ENCODE results near the gene PRRT3.
A peak's percentile ranks its signal among the peaks of the same experiment; 100 is the strongest.
"Not testable (repeated sequence)": the region's sequence is repeated elsewhere in the genome, so short reads cannot be mapped to it uniquely, and the experiment has no call there.

PRRT3 gene

GRCh38 chr3:9908286-9908685, 43.9 kb downstream of the PRRT3 start:
- Mint-ChIP-seq H3K27me3 (peaks cover 3% of the 10 kb centered on the region), H3K36me3 (ENCODE audit: low read depth) (no peaks in the 10 kb centered on the region), H3K9me3 (no peaks in the 10 kb centered on the region), H3K4me3 (no peak overlapping the region), H3K4me1 (ENCODE audit: low read depth) (peaks cover 36% of the 10 kb centered on the region), H3K27ac (no peak overlapping the region)
- intact Hi-C loops (cut with micrococcal nuclease) = no loop called here

GRCh38 chr3:9906480-9906879, 45.7 kb downstream of the PRRT3 start:
- Mint-ChIP-seq H3K9me3 (no peaks in the 10 kb centered on the region), H3K4me1 (ENCODE audit: low read depth) (peaks cover 40% of the 10 kb centered on the region), H3K4me3 (no peak overlapping the region), H3K36me3 (ENCODE audit: low read depth) (no peaks in the 10 kb centered on the region), H3K27ac (no peak overlapping the region), H3K27me3 (no peaks in the 10 kb centered on the region)
- intact Hi-C loops (cut with micrococcal nuclease) = no loop called here

GRCh38 chr3:9903904-9904303, 48.3 kb downstream of the PRRT3 start:
- Mint-ChIP-seq H3K36me3 (ENCODE audit: low read depth) (no peaks in the 10 kb centered on the region), H3K4me3 (no peak overlapping the region), H3K9me3 (no peaks in the 10 kb centered on the region), H3K27me3 (no peaks in the 10 kb centered on the region), H3K27ac (peak overlapping the region; percentile 26), H3K4me1 (ENCODE audit: low read depth) (peaks cover 30% of the 10 kb centered on the region)
- intact Hi-C loops (cut with micrococcal nuclease) = no loop called here

DNA sequence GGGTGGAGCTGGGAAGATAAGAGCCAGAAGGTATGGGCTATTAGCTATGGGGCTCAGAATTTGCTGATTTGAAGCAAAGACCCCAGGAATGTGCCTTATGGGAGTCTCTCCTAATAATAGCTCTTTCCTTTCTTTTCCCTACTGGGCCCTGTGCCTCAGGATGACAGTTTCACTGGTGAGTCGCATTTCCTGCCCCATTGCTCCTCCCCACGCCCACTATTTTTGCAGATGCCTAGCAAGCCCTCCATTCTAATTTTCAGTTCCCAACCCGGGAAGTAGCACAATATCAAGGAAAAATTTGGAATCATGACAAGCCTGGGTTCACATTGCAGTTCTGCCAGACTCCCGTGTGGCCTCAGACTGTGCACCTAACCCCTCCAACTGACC, 49.0 kb downstream of the PRRT3 start:
- Mint-ChIP-seq H3K36me3 (ENCODE audit: low read depth) (no peaks in the 10 kb centered on the region), H3K9me3 (no peaks in the 10 kb centered on the region), H3K4me3 (no peak overlapping the region), H3K4me1 (ENCODE audit: low read depth) (peaks cover 36% of the 10 kb centered on the region), H3K27ac (peak overlapping the region; percentile 26), H3K27me3 (no peaks in the 10 kb centered on the region)
- intact Hi-C loops (cut with micrococcal nuclease) = no loop called here

GRCh38 chr3:9902372-9903237, 49.6 kb downstream of the PRRT3 start, which contains the start of gene IL17RE:
Gene IL17RE, plus strand, starts transcription at chr3:9902848. Its CDS starts 85 bp downstream, at chr3:9902933.
- intact Hi-C loops (cut with micrococcal nuclease) = no loop called here
- H3K27ac Mint-ChIP-seq = peak within 1 kb of the TSS; percentile 26
- H3K36me3 Mint-ChIP-seq (ENCODE audit: low read depth) = no peaks in the 10 kb centered on the region
- H3K27me3 Mint-ChIP-seq = no peaks in the 10 kb centered on the region
- no peak within 1 kb of the TSS for H3K4me3 Mint-ChIP-seq
- no peaks in the 10 kb centered on the region for H3K9me3 Mint-ChIP-seq
- H3K4me1 Mint-ChIP-seq (ENCODE audit: low read depth) = peaks cover 40% of the 10 kb centered on the region

DNA sequence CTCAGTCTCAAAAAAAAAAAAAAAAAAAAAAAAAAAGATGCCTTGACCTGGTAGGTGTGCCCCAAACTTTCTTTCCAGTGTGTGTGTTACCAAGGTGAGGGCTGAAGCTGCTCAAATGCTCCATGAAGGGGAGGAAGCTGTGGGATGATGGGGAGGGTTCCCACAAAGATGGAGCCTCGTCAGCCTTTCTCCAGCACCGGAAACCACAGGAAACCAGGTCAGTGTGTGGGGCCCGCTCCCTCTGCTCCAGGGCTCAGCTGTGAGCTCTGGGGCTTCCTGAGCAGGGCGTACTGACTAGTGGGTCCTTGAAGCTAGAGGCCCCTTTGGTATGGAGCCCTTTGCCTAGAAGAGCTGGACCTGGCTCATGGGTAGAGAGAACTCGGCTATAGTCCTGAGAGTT, 50.2 kb downstream of the PRRT3 start:
- intact Hi-C loops (cut with micrococcal nuclease) = no loop called here
- no peaks in the 10 kb centered on the region for H3K9me3 Mint-ChIP-seq
- H3K27ac Mint-ChIP-seq = peak overlapping the region; percentile 16
- H3K4me1 Mint-ChIP-seq (ENCODE audit: low read depth) = peaks cover 40% of the 10 kb centered on the region
- no peaks in the 10 kb centered on the region for H3K36me3 Mint-ChIP-seq (ENCODE audit: low read depth)
- H3K27me3 Mint-ChIP-seq = no peaks in the 10 kb centered on the region
- H3K4me3 Mint-ChIP-seq = no peak overlapping the region

DNA sequence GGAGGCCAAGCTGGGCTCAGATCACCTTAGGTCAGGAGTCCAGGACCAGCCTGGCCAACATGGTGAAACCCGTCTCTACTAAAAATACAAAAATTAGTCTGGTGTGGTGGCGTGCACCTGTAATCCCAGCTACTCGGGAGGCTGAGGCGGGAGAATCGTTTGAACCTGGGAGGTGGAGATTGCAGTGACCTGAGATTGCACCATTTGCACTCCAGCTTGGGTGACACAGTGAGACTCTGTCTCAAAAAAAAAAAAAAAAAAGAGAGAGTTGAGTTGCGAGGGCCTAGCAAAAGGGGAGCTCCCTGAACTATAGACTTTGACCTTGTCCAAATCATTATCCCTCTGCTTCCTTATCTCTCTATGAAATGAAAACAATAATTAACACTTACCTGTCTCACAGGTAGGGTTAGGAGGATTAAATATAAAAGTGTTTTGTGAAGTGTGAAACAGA, 51.2 kb downstream of the PRRT3 start:
- intact Hi-C loops (cut with micrococcal nuclease); H3K9me3 Mint-ChIP-seq; H3K36me3 Mint-ChIP-seq (ENCODE audit: low read depth); H3K4me3 Mint-ChIP-seq; H3K27me3 Mint-ChIP-seq; H3K27ac Mint-ChIP-seq: not testable (repeated sequence)
- peaks cover 40% of the 10 kb centered on the region for H3K4me1 Mint-ChIP-seq (ENCODE audit: low read depth)

GRCh38 chr3:9899289-9899791, 52.9 kb downstream of the PRRT3 start:
- peaks cover 8% of the 10 kb centered on the region for H3K36me3 Mint-ChIP-seq (ENCODE audit: low read depth)

GRCh38 chr3:9898467-9899241, 53.6 kb downstream of the PRRT3 start:
- H3K4me1 Mint-ChIP-seq (ENCODE audit: low read depth) = peaks cover 37% of the 10 kb centered on the region
- intact Hi-C loops (cut with micrococcal nuclease) = no loop called here
- H3K27ac Mint-ChIP-seq = peak overlapping the region; percentile 52
- H3K9me3 Mint-ChIP-seq = no peaks in the 10 kb centered on the region
- no peaks in the 10 kb centered on the region for H3K27me3 Mint-ChIP-seq
- H3K36me3 Mint-ChIP-seq (ENCODE audit: low read depth) = peaks cover 8% of the 10 kb centered on the region
- no peak overlapping the region for H3K4me3 Mint-ChIP-seq

More at GRCh38 chr3:9899289-9899791, 52.9 kb downstream of the PRRT3 start:
- intact Hi-C loops (cut with micrococcal nuclease) = no loop called here
- Mint-ChIP-seq H3K4me3 (no peak overlapping the region), H3K27ac (peak overlapping the region; percentile 52), H3K27me3 (no peaks in the 10 kb centered on the region), H3K9me3 (no peaks in the 10 kb centered on the region), H3K4me1 (ENCODE audit: low read depth) (peaks cover 40% of the 10 kb centered on the region)

DNA sequence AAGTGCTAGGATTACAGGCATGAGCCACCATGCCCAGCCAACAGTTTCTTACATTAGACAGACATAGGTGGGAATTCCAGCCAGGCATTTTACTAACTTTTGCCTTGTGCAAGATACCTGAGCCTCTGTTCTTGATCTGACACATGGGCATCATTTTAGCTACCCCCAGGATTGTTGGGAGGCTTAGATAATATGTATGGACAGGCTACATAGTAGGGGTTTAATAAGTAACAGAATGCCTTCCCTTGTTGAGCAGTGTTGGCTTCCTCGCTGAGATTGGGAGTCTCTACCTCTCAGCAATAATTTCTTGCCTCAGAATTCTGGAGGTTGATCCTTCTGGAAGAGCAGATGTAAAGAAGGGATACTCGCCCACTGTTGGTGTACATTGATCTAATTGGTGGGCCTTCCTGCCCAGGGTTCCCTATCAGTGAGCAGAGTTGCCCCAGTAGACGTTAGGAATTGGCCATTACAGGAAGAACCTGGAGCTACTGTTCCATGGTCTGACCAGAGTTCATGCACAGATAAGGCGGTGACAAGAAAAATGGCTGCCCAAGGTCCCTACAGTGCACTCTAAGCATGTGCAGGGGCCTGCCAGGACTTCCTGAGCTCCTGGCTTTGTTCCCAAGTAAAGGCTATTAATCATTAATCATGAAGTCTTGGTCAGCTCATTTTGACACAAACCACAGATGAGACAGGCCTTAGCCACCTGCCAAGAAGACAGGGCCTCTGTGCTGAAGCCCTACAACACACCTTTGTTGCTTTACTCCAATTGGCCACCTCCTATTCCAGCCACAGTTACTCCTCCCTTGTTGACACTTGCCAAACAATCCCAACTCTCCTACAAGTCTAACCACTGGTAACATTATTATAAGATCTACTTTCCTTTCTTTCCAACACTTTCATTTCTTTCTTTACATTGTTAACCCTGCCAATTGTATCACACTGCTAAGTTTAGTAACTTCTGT, 54.5 kb downstream of the PRRT3 start:
- Mint-ChIP-seq H3K36me3 (ENCODE audit: low read depth) (peaks cover 15% of the 10 kb centered on the region), H3K27ac (peak overlapping the region; percentile 18), H3K4me1 (ENCODE audit: low read depth) (peaks cover 33% of the 10 kb centered on the region), H3K4me3 (no peak overlapping the region), H3K9me3 (no peaks in the 10 kb centered on the region), H3K27me3 (no peaks in the 10 kb centered on the region)
- intact Hi-C loops (cut with micrococcal nuclease) = no loop called here

DNA sequence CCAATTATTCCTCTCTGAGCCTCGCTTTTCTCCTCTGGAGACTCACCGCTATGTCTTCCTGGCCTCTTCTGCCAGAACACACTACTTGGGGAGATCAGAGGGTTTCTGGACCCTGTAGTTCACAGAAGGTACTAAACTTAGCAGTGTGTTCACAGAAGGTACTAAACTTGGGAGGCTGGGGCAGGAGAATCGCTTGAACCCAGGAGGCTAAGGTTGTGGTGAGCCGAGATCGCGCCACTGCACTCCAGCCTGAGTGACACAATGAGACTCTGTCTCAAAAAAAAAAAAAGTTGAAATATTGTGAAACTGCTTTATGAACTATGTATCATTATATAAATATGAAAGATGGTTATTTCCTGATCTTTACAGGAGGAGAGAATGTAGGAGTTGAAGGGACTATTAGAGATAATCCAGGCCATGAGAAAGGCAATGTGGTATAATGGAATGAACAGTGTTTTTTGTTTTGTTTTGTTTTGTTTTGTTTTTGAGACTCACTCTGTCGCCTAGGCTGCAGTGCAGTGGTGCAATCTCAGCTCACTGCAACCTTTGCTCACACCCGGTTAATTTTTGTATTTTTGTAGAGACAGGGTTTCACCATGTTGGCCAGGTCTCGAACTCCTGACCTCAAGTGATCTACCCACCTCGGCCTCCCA, 55.3 kb downstream of the PRRT3 start:
- H3K9me3 Mint-ChIP-seq; intact Hi-C loops (cut with micrococcal nuclease); H3K27me3 Mint-ChIP-seq; H3K4me3 Mint-ChIP-seq; H3K27ac Mint-ChIP-seq: not testable (repeated sequence)
- Mint-ChIP-seq H3K4me1 (ENCODE audit: low read depth) (peaks cover 31% of the 10 kb centered on the region), H3K36me3 (ENCODE audit: low read depth) (peaks cover 22% of the 10 kb centered on the region)

GRCh38 chr3:9895715-9896114, 56.5 kb downstream of the PRRT3 start:
- H3K27me3 Mint-ChIP-seq; H3K4me3 Mint-ChIP-seq; intact Hi-C loops (cut with micrococcal nuclease); H3K9me3 Mint-ChIP-seq; H3K27ac Mint-ChIP-seq: not testable (repeated sequence)
- H3K4me1 Mint-ChIP-seq (ENCODE audit: low read depth) = peaks cover 34% of the 10 kb centered on the region
- H3K36me3 Mint-ChIP-seq (ENCODE audit: low read depth) = peaks cover 27% of the 10 kb centered on the region
